Measurements from ENCODE around the gene LYPD1.
"Not testable (repeated sequence)": the region's sequence is repeated elsewhere in the genome, so short reads cannot be mapped to it uniquely, and the experiment has no call there.

The LYPD1 gene

GRCh38 chr2:132669908-132670495 lies at the start of gene LYPD1:
Gene LYPD1 (minus strand): TSS chr2:132670205. CDS start chr2:132669932, 273 bp downstream.
- DNase-seq = no peak

GRCh38 chr2:132719480-132719879 lies 49.5 kb upstream of the LYPD1 start:
- DNase-seq = no peak

- DNase-seq = no peak
Measured at GRCh38 chr2:132716954-132717353, 46.9 kb upstream of the LYPD1 start.

- no peak for DNase-seq
Measured at GRCh38 chr2:132715386-132716351, 45.7 kb upstream of the LYPD1 start.

GRCh38 chr2:132703396-132703795 lies 33.4 kb upstream of the LYPD1 start:
- no peak for DNase-seq

- DNase-seq = no peak
Measured at GRCh38 chr2:132701810-132702209, 31.8 kb upstream of the LYPD1 start.

GRCh38 chr2:132699802-132700201 lies 29.8 kb upstream of the LYPD1 start:
- not testable (repeated sequence) for DNase-seq

- not testable (repeated sequence) for DNase-seq
Measured at GRCh38 chr2:132698347-132698746, 28.3 kb upstream of the LYPD1 start.

GRCh38 chr2:132697556-132698205 lies 27.7 kb upstream of the LYPD1 start:
- no peak for DNase-seq

- DNase-seq = no peak
Measured at GRCh38 chr2:132692816-132693215, 22.8 kb upstream of the LYPD1 start.

- no peak for DNase-seq
Measured at GRCh38 chr2:132691556-132691955, 21.6 kb upstream of the LYPD1 start.

- no peak for DNase-seq
Measured at GRCh38 chr2:132690664-132691303, 20.8 kb upstream of the LYPD1 start.

GRCh38 chr2:132681766-132682165 lies 11.8 kb upstream of the LYPD1 start:
- no peak for DNase-seq

- DNase-seq = no peak
Measured at GRCh38 chr2:132680544-132680943, 10.5 kb upstream of the LYPD1 start.

- no peak for DNase-seq
Measured at GRCh38 chr2:132678483-132678882, 8.5 kb upstream of the LYPD1 start.

- no peak for DNase-seq
Measured at GRCh38 chr2:132677661-132678060, 7.7 kb upstream of the LYPD1 start.

- no peak for DNase-seq
Measured at GRCh38 chr2:132676999-132677398, 7.0 kb upstream of the LYPD1 start.

GRCh38 chr2:132671151-132671835 lies 1.3 kb upstream of the LYPD1 start:
- DNase-seq = no peak

GRCh38 chr2:132670496-132671150 lies 618 bp upstream of the LYPD1 start:
- no peak for DNase-seq

- DNase-seq = no peak
Measured at GRCh38 chr2:132668987-132669907, 758 bp downstream of the LYPD1 start.
